Measurements from ENCODE around the gene BMPR1A.

GRCh38 chr10:86846088-86846487, 89.7 kb downstream of the BMPR1A start:
- TF ChIP-seq, protein P1, sequence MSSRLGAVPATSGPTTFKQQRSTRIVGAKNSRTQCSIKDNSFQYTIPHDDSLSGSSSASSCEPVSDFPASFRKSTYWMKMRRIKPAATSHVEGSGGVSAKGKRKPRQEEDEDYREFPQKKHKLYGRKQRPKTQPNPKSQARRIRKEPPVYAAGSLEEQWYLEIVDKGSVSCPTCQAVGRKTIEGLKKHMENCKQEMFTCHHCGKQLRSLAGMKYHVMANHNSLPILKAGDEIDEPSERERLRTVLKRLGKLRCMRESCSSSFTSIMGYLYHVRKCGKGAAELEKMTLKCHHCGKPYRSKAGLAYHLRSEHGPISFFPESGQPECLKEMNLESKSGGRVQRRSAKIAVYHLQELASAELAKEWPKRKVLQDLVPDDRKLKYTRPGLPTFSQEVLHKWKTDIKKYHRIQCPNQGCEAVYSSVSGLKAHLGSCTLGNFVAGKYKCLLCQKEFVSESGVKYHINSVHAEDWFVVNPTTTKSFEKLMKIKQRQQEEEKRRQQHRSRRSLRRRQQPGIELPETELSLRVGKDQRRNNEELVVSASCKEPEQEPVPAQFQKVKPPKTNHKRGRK (tag; IDR thresholded peaks at IDR 0.05) = no peak
- no peak for TF ChIP-seq NELFE (IDR thresholded peaks at IDR 0.05; ENCODE audit: insufficient read depth, insufficient read length)
- no peak for TF ChIP-seq CHCHD3 (CRISPR knock-in tag; IDR thresholded peaks at IDR 0.05)
- TF ChIP-seq ZNF655 (CRISPR knock-in tag; IDR thresholded peaks at IDR 0.05) = no peak
- no peak for TF ChIP-seq CTCF (IDR thresholded peaks at IDR 0.05 in 2 of 3, conservative IDR thresholded peaks at IDR 0.05 in 1 of 3; ENCODE audit: insufficient read depth in 2 of 3, low read depth in 1 of 3, low read length in 3 of 3)
- no peak for TF ChIP-seq BACH1 (tag; IDR thresholded peaks at IDR 0.05)
- TF ChIP-seq, protein P2, sequence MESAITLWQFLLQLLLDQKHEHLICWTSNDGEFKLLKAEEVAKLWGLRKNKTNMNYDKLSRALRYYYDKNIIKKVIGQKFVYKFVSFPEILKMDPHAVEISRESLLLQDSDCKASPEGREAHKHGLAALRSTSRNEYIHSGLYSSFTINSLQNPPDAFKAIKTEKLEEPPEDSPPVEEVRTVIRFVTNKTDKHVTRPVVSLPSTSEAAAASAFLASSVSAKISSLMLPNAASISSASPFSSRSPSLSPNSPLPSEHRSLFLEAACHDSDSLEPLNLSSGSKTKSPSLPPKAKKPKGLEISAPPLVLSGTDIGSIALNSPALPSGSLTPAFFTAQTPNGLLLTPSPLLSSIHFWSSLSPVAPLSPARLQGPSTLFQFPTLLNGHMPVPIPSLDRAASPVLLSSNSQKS (CRISPR knock-in tag; IDR thresholded peaks at IDR 0.05) = no peak
- no peak for TF ChIP-seq ZFP91 (CRISPR knock-in tag; IDR thresholded peaks at IDR 0.05)
- TF ChIP-seq TEAD1 (CRISPR knock-in tag; IDR thresholded peaks at IDR 0.05) = no peak

Measured in K562 (cell line).